HG03103 (cell line): ENCODE results near the gene ACVR1.
"Not testable (repeated sequence)": the region's sequence is repeated elsewhere in the genome, so short reads cannot be mapped to it uniquely, and the experiment has no call there.

Source experiments
- ATAC-seq: cut with Tn5 transposase; IDR thresholded peaks from one replicate; pipeline ENCODE4 v1.9.1; 2021; ENCODE audit warnings: low read depth; ENCODE audit not compliant: unreplicated experiment

ACVR1 gene

GRCh38 chr2:157831573-157832315 is 44.4 kb downstream of the ACVR1 start:
- ATAC-seq, result no peak

- ATAC-seq, result no peak
Measured at GRCh38 chr2:157830696-157831570, 45.2 kb downstream of the ACVR1 start.

DNA sequence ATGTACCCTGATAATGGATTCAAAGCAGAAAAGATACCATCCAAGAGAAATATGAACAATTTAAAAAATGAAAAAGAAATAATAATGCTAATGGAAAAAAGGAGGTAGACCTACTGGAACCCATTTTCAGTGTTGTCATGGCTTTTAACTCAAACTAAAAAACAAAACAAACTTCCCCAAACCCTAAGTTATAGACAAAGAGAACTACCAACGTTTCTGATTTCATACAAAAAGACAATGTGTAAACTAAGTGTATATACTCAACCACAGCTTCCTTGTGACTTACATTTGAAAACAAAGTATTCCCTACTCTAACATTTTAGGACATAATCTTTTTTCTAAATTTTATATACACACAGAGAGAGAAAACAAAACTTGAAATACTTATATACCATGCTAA is 45.9 kb downstream of the ACVR1 start:
- no peak for ATAC-seq

DNA sequence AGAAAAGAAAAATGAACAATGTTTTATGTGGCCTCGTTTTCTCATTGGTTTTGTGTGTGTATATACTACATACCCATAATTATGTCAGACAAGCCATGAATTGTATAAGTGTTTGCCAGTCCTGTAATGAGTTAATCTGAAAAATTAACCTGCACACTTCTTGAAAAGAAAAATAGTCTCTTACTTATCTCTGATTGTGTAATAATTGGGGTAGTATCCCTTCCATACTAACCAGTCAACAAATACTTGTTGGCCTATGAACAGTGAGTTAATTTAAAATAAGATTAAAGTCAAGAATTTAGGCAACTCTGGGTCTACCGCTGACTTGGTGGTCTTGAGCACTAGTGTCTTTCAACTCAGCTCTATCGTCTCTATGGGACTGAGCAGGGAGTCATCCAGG is 48.8 kb downstream of the ACVR1 start:
- ATAC-seq, result no peak

- not testable (repeated sequence) for ATAC-seq
Measured at GRCh38 chr2:157826644-157827043, 49.5 kb downstream of the ACVR1 start.

DNA sequence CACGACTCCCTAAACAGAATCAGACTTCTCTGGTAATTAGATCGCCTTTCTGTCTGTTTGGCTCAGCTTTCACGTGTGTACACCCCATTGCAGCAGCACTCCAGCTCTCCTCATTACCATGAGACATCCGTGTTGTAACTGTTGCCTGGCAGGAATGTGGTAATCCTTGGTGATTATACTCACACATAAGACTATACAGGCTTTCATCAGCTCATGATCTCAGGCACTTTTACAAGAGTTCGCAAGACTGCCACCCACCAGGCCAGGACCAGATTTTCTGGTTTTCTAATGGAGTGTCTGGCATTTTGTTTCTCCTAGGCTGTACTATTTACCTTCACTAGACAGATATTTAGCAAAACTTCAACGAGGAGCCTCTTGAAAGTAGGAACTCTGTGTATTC is 50.2 kb downstream of the ACVR1 start:
- no peak for ATAC-seq

DNA sequence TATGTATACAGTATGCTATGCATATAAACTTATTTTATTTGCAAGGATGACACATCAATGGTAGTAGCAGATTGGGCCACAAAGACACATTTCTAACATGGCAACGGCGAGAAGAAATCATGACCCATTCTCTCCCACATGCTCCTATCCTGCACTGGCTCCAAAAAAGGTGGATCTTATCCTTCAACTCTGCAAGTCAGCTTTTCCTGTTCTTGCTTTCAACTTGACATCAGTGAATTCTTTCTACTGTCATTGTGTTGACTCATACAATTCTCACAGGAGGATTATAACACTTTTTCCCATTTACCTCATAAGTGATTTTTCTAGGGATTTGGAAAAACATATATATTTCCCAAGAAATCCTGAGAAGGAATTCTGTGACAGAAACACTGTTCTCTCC is 53.1 kb downstream of the ACVR1 start:
- ATAC-seq, result no peak

DNA sequence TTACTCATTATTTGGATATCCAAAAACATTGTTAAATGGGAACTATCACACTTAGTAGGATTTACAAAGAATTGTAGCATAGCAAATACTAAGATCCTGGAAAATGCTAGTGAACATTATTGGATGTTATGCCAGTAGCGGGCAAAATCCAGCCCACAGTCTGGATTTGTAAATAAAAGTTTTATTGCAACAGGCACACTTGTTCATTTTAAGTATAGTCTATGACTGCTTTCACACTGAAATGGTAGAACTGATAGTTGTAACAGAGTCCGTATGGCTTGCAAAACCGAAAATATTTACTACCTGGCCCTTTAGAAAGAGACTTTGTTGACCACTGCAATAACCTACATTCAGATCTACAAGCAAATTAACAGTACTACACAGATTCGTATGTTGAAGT is 53.6 kb downstream of the ACVR1 start:
- ATAC-seq, result no peak

DNA sequence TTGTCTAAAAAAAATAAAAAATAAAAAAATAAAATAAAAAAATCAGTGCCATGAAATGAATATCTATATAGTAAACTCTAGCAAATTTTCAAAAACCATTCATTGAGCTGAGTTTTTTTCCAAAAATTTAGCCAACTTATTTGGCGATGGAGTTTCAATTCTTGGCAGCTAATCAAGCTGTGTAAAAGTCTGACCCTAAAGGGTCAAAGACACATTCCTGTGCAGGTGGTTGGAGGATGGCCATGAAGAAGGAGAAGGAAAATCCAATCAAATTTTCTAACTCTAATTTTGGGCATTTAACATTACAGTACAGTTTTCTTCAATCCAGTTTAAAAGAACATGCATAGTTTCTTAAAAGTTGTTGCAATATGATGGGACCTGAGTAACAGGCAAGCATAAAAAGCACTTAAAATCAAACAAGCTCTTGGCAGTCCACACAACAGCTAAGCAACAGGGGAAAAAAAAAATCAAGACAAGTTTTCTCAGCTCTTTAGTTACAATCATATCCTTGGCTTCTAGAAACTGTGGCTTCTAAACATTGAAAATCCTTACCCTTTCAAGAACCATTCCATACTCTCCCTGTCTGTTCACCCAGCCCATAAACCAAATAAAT is 54.5 kb downstream of the ACVR1 start:
- no peak for ATAC-seq

DNA sequence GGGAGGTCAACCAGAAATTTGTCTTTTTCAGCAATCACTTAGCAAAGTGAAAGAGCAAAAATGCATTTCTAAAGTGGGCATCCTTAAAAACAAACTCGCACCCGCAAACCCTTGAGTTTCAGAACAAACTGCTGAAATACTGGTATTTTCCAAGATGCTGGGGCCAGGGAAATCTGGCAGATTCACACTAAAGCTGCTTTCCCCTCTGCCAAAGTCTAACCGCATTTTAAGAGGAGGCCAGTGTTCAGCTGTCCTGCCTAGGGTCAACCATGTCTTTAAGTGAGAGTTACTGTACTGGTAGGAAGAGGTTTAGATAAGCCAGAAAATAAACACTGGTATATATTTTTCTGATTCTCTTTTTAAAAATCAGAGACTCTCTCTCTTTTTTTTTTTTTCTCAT is 55.9 kb downstream of the ACVR1 start:
- no peak for ATAC-seq

DNA sequence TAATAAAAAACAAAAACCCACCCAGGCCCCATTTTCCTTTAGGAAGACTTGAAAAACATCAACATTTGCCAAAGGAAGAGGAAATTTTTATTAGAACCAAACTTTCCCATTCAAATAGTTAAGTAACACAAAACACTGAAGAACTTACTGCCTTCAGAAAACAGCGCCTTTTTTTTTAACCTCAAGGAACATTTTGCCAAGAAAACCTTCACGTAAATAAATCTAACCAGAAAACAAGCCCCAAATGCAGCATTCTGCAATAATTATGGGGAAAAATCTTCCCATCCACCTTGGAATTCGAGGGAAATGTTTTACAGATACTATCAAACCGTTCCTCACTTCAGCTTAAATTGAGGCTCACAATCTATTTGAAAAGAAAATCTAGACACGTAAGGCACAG is 56.4 kb downstream of the ACVR1 start:
- no peak for ATAC-seq

DNA sequence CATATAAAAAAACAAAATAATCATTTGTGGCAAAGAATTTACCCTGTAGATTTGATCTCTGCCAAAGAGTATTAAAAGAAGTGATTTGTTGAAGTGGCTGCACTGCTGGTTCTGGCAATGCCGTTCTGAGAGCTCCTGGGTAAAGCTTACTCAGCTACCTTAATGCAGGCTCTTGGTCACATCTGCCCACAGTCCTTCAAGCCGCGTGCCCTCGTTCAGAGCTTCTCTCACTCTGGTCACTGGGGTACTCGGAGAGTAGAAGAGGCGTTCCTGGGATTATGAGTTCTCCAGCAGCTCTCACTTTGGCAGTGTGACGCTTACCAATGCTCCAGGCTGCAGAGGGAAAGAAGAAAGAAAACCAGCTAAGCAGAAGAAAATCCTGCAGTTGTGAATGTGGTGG is 57.9 kb downstream of the ACVR1 start:
- no peak for ATAC-seq

DNA sequence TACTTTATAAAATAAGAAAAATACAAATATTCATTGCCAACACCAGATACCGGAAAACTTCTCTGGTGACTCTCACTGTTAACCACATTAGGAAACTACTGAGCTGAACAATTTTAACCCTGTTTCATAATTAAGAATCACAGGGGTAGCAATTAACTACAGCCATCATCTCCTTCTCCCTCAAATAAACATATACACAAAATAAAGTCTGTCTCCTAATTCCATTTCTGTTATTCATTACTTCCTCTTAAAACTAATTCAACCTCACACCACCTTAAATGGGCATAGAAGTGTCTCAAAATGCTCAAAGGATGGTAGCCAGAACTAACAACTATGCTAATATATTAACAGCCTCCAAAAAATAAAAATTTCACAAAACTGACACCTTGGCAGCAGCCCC is 60.7 kb downstream of the ACVR1 start:
- no peak for ATAC-seq

- ATAC-seq, result no peak
Measured at GRCh38 chr2:157813467-157813866, 62.7 kb downstream of the ACVR1 start.

DNA sequence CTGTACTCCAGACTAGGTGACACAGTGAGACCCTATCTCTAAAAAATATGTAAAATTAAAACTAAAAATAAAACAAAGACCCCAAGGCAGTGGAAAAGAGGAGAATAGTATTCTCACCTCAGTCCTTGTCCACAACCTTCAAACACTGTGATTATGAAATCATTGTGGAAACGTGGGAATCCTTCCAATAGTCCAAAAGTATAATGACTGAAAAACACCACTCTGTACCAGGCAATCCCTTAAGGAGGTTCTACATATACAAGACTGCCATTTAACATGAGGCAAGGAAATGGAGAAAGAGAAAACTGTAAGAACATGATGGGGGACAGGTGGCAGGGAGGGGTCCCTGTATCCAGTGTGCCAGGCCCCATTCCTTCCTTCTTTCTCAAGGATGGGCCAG is 66.1 kb downstream of the ACVR1 start:
- no peak for ATAC-seq

DNA sequence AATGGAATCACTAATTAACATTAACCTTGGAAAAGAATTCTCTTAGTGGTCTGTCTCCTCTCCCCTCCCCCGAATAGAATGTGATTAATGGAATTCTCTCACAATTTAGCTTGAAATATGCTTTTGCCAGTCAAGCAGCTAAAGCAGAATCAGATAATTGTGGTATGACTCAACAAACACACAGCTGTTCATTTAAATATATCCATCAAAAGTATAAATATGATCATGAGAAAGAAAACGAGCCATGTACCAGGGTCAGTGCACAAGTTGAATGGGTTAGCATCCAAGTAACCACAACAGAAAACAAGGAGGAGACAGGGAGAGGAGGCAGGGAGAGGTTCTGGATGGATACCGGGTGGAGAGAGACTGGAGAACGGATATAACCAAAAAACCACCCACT is 66.9 kb downstream of the ACVR1 start:
- ATAC-seq, result no peak

GRCh38 chr2:157808421-157808820 is 67.7 kb downstream of the ACVR1 start:
- ATAC-seq, result no peak

DNA sequence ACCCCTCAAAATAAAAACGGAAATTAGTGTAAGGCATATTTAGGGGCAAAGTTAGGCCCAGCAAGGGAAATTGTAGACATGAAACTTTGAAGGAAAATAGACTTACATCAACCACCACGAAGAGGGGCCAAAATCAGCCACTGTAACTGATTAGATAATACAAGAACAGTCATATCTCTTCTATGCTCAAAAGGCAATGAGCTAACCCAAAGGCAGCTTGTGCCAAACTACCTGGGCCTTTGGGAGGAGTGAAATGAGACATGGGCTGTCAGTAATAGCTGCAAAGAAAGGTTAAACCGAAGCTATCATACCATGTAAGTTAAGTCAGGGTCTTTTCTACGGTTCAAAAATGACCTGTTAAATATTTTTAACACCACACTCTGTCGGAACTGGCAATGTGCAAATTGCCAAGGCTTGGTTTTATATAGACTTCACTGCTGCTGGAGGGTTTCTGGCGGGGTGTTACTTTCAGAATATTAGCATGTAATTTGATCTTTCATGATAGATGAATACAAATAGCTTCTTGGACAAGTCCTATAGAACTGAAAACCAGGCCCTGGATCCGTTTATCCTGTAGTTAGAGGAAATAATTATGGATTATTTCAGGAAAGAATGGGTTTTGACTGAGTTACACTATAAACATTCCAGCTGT is 69.6 kb downstream of the ACVR1 start:
- no peak for ATAC-seq

DNA sequence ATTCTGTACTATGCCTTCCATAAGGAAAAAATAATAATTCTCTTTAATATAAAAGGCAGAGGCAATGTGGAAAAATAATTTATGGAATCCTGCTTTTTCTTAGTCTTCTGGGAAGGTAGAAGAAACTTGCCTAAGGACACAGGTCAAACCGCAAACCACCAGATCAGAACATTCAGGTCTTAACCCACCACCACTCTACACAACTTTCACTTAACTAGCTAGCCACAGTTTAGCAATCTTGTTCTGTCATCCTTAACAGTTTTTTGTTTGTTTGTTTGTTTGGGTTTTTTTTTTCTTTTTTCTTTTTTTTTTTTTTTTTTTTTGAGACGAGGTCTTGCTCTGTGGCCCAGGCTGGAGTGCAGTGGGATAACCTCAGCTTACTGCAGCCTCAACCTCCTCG is 70.6 kb downstream of the ACVR1 start:
- ATAC-seq, result no peak

DNA sequence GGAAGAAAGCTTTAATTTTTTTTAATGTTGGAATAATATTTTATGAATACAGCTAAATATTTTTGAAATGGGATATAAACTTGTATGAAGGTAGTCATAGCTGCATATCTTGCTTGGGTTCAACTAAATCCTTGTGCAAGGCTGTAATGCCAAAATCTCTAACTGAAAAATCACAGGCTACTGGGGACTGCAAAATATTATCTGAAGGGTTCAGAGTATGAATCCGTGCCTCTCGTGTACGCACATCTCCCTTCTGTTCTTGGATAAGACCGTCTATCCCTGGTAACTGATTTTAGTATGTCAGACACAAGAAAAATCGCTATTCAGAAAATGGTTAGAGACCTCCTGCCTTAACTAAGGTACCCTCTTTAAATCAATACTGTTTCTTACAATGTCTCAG is 71.8 kb downstream of the ACVR1 start:
- no peak for ATAC-seq

DNA sequence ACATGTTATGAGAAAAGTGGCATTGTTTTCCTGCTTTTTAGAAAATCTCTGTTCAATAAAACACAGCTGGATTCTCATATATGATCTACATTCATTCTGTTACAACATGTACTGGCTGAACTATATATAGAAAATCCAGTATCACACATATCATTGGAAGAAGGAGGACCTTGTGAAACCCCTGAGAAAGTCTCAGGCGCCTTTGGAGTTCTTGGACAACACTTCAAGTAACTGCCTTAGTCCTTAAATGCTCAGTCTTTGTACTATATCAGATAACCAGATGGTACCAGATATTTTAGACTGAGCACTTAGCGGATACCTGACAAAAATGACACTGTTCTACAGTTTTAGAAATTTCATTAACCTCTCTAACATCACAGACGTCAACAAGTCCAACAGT is 72.2 kb downstream of the ACVR1 start:
- ATAC-seq, result no peak
